Keratinocyte (primary cell): ENCODE measurements around the gene FAF1.

Experiments
- EZH2 ChIP-seq: IDR thresholded peaks from one replicate; pipeline ENCODE4 v1.6.1; 2012; ENCODE audit warnings: inconsistent platforms, mild to moderate bottlenecking, low read length, moderate library complexity
- TF ChIP-seq, protein P1 (sequence below), 3 experiments: IDR thresholded peaks in 1 of 3; conservative IDR thresholded peaks in 1 of 3; optimal IDR thresholded peaks in 1 of 3; 2 replicates in 2 of 3; 3 replicates in 1 of 3; pipeline versions ENCODE3 to v1.5.1; 2011; ENCODE audit warnings: low read length in 3 of 3, mild to moderate bottlenecking in 3 of 3, moderate library complexity in 2 of 3, control low read depth in 1 of 3, inconsistent platforms in 1 of 3; ENCODE audit not compliant: insufficient read depth in 2 of 3; ENCODE audit errors: extremely low read depth in 1 of 3

DNA sequence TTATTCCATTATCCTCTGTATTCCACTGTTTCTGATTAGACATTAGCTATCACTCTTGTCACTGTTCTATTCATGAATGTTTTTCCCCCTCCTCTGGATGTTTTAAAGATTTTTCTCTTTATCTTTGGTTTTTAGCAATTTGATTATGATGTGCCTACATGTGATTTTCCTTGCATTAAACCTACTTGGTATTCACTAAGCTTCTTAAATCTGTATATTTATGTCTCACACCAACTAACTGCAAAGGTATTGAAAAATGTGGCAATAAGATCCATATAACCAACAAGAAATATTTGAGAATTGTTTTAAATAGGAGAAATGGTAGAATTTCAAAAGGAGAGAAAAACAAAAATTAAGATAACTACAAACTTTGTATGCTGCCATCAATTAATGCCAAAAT, 25.2 kb downstream of the FAF1 start:
- TF ChIP-seq, protein P1, sequence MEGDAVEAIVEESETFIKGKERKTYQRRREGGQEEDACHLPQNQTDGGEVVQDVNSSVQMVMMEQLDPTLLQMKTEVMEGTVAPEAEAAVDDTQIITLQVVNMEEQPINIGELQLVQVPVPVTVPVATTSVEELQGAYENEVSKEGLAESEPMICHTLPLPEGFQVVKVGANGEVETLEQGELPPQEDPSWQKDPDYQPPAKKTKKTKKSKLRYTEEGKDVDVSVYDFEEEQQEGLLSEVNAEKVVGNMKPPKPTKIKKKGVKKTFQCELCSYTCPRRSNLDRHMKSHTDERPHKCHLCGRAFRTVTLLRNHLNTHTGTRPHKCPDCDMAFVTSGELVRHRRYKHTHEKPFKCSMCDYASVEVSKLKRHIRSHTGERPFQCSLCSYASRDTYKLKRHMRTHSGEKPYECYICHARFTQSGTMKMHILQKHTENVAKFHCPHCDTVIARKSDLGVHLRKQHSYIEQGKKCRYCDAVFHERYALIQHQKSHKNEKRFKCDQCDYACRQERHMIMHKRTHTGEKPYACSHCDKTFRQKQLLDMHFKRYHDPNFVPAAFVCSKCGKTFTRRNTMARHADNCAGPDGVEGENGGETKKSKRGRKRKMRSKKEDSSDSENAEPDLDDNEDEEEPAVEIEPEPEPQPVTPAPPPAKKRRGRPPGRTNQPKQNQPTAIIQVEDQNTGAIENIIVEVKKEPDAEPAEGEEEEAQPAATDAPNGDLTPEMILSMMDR (optimal IDR thresholded peaks at IDR 0.05 in 1 of 3, IDR thresholded peaks at IDR 0.05 in 1 of 3, conservative IDR thresholded peaks at IDR 0.05 in 1 of 3; ENCODE audit: extremely low read depth in 1 of 3, insufficient read depth in 2 of 3, low read length in 3 of 3) = no peak
- no peak for TF ChIP-seq EZH2
